Heart left ventricle (tissue), 13 donors: Measurements from ENCODE around the gene HSPB8.

Source experiments
- CTCF ChIP-seq, 12 donors: fragments of 200-600 bp; sonication (generic) in 4 of 12; IDR thresholded peaks; one replicate each; pipeline versions ENCODE4 v1.5.0 to v1.8.0; 2018 to 2022; ENCODE audit warnings: antibody characterized with exemption in 12 of 12, mild to moderate bottlenecking in 5 of 12
- POLR2A ChIP-seq, 2 donors: fragments of 450-650 bp; IDR thresholded peaks; one replicate each; pipeline ENCODE4 v1.6.1; 2017; ENCODE audit warnings: antibody characterized with exemption in 2 of 2, mild to moderate bottlenecking in 2 of 2, moderate library complexity in 2 of 2
- donor health status: ischemic (EF 13 %, LVEDD 7.1; RV severe dilation, severe dysfunction).
- donor health status: DM: no; HTN: yes; CAD: no.
- donor health status: DM: no; HTN: no; CAD: no.
- donor health status: ischemic (EF 25% LVEDD 6.9; RV normal size, moderate dysfunction).
- donor health status: ischemic (EF 25% LVEDD 5.7; RV mildly dilated, moderate dysfunction).
- donor health status: ischemic (EF 35%, LVEDD 5.7; RV mildly dilated, moderate dysfunction).
- donor health status: nonischemic (EF 11% LVEDD 7.7; RV severe dilation, severe dysfunction).
- donor health status: DM: yes; HTN: yes; CAD: no.
- donor health status: PGD.
- donor health status: ischemic (EF 29% LVEDD 5.4; RV normal size, mild dysfunction).
- donor health status: nonischemic (EF 23%, LVEDD 6.1; RV moderate dilation, normal function).

- no peak for TF ChIP-seq CTCF (IDR thresholded peaks at IDR 0.05)
- no peak for TF ChIP-seq POLR2A (IDR thresholded peaks at IDR 0.05)
These were observed 18.9 kb upstream of the HSPB8 start for GRCh38 chr12:119159844-119160243.
